Fibroblast of lung (primary cell): ENCODE measurements around the gene MLF2.

Experiments used
- EZH2 ChIP-seq: IDR thresholded peaks from 2 replicates; pipeline ENCODE4 v1.5.1; 2012; ENCODE audit warnings: low read length, control low read depth, mild to moderate bottlenecking; ENCODE audit errors: missing control alignments
- TF ChIP-seq, protein P1 (sequence below), 2 donors: IDR thresholded peaks in 1 of 2; conservative IDR thresholded peaks in 1 of 2; 1 replicate in 1 of 2; 2 replicates in 1 of 2; pipeline ENCODE4 v1.5.1; 2011 to 2012; ENCODE audit warnings: low read length in 2 of 2, control low read depth in 1 of 2, inconsistent platforms in 1 of 2, low read depth in 1 of 2, mild to moderate bottlenecking in 1 of 2

DNA sequence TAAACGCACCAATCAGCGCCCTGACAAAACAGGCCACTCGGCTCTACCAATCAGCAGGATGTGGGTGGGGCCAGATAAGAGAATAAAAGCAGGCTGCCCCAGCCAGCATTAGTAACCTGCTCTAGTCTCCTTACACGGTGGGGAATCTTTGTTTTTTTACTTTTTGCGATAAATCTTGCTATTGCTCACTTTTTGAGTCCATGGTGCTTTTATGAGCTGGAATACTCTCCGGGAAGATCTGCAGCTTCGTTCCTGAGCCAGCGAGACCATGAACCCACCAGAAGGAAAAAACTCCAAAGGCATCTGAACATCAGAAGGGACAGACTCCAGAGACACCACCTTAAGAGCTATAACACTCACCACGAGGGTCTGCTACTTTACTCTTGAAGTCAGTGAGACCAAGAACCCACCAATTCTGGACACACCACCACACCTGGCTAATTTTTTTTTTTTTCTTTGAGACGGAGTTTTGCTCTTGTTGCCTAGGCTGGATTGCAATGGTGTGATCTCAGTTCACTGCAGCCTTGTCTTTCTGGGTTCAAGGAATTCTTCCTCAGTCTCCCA lies 36.0 kb downstream of the MLF2 start:
- TF ChIP-seq, protein P1, sequence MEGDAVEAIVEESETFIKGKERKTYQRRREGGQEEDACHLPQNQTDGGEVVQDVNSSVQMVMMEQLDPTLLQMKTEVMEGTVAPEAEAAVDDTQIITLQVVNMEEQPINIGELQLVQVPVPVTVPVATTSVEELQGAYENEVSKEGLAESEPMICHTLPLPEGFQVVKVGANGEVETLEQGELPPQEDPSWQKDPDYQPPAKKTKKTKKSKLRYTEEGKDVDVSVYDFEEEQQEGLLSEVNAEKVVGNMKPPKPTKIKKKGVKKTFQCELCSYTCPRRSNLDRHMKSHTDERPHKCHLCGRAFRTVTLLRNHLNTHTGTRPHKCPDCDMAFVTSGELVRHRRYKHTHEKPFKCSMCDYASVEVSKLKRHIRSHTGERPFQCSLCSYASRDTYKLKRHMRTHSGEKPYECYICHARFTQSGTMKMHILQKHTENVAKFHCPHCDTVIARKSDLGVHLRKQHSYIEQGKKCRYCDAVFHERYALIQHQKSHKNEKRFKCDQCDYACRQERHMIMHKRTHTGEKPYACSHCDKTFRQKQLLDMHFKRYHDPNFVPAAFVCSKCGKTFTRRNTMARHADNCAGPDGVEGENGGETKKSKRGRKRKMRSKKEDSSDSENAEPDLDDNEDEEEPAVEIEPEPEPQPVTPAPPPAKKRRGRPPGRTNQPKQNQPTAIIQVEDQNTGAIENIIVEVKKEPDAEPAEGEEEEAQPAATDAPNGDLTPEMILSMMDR (conservative IDR thresholded peaks at IDR 0.05 in 1 of 2, IDR thresholded peaks at IDR 0.05 in 1 of 2; ENCODE audit: low read depth in 1 of 2, low read length in 2 of 2): no peak
- no peak for TF ChIP-seq EZH2
